ENCODE results near the gene FHIT. TPM values are rescaled to one million over a fixed set of nuclear protein-coding genes. Genes with fewer than 3 reads are reported as not detected.

FHIT gene
- total RNA-seq, 2 donors from 2014 or later = 8.7 to 12.7 TPM

GRCh38 chr3:60829058-60829457 lies 422.2 kb downstream of the FHIT start:
- DNase-seq = no peak
- no peak for ATAC-seq
- intact Hi-C loops (cut with DNase I) = no loop called here

GRCh38 chr3:60827666-60828065 lies 423.6 kb downstream of the FHIT start:
- intact Hi-C loops (cut with DNase I) = no loop called here
- ATAC-seq (no peak), DNase-seq (no peak)

DNA sequence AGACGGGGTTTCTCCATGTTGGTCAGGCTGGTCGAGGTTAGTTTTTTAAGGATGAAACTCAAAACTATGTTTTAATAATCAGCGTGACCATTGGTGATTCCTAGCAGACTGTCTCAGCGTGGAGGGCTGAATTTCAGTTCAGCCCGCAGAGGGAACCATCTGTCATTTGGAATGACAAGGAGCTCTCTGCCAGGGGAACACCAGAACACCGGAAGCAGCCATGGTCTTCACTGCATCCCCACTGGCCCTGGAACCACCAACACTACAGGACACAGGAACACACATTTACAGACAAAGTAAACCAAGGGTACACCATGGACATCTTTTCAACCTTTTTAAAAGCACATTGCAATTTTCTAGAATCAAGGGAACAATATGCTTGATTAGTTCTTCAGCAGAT lies 424.7 kb downstream of the FHIT start:
- no peak for ATAC-seq
- DNase-seq = no peak
- intact Hi-C loops (cut with DNase I) = no loop called here

DNA sequence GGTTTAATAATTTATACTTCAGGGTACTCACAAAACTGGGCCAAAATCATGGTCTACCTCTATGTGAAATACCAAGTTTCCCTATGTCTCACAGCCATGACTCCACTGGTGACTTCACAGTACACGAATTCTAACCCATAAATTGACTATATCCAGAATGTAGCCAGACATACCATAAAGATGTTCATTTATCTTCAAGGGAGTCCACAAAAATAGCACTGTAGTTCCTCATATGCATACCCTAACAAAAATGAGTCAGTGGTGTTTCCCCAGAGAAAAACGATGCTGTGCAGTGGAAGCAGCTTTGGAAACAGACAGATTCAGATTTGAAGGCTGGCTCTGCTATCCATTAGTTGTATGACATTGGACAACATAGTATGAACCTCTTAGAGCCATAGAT lies 438.8 kb downstream of the FHIT start:
- no peak for ATAC-seq
- no peak for DNase-seq
- intact Hi-C loops (cut with DNase I) = no loop called here

DNA sequence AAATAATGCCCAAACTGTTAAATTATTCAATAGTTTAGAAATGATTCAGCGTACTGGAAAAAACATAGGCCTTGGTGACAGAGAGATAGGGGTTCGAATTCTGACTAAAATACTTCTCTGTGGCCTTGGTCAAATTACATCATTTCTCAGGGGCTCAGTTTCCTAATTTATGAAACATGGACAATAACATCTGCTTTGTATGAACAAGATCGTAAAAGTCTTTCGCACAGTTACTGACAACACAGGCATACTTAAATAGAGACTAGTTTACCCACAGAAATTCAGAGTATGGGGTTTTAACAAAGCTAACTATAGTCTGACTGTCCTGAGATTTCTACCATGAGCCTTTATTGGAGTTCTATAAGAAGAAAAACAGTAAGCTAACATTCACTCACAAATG lies 440.4 kb downstream of the FHIT start:
- intact Hi-C loops (cut with DNase I) = no loop called here
- ATAC-seq (no peak), DNase-seq (no peak)

DNA sequence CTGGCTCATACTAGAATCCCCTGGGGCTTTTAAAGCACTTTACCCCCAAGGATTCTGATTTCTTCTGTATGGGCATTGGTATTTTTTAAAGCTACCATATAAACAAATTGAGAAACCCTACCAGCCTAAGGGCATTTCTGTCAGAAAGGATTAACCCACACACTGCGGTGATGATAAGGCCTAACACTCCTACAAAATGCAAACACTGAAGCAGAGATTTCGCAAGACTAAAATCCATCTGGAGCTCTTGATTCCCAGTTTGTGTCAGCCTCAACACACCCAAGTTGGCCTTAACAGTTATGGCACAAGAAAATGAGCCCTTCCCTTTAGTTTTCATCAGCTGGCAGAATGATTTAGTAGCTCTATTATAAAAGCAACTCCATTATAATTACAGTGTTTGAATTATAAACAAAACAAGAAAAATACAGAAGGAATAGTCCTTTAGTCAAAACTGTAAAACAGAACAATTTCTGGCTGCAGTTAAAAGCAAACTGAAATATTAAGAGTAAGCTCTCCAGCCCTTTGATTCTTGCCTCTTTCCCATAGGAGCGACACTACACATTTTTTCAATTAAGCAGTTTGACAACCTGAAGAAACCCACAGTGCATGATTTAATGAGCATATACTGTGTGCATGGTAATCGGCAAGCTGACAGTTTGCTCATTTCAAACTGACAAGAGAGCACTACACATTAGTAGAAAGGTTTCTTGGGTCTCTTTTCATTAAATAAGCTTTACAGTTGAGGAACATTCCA lies 441.2 kb downstream of the FHIT start:
- DNase-seq = no peak
- ATAC-seq = peak in 1 of 2 donors; percentile 82
- intact Hi-C loops (cut with DNase I) = no loop called here

DNA sequence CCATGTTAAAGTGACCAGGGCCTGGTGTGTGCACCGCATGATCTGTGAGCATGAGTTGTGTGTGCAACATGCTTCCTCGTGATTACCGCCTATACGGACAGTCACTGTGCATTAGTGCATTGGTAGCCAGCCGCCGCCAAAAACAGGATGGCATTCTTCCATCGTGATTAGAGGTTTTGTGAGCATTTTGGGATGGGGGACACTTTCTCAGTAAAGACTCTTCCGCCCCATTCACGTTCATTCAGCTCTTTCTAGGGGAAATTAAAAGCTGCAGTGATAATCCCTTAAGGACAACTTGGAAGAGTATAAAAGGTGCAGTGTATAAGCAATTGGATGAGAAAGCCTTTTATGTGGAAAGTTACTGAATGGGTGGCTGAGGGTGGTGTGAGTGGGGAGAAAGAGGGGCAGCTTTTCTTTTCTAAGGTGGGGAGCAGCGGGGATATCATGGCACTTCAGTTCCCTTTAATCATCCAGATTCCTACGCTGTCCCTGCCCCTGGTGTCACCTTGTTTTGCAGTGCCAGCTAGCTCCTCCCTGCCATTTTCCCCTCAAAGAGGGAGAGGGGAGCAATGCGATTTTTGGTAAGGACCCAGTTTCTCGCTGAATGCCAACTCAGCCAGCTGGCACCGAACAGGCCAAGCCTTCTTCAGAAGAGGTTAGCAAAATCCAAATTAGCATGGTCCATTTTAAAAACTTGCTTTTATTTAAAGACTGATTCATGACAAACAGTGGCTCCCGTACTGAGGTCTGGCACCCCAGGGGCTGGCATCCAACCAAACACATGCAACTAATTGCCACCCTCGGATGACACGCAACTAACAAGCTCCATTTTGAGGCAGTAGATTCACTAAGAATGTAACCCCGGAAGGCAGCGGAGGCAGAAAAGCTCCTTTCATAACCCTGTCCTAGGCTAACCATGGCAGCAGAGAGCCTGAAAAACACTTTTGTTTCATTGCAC lies 447.8 kb downstream of the FHIT start:
- intact Hi-C loops (cut with DNase I) = no loop called here
- DNase-seq = no peak
- no peak for ATAC-seq

GRCh38 chr3:60801307-60801706 lies 449.9 kb downstream of the FHIT start:
- no peak for DNase-seq
- ATAC-seq = no peak
- intact Hi-C loops (cut with DNase I) = no loop called here

- no peak for ATAC-seq
- intact Hi-C loops (cut with DNase I) = no loop called here
Measured at GRCh38 chr3:60798456-60798855, 452.8 kb downstream of the FHIT start.

DNA sequence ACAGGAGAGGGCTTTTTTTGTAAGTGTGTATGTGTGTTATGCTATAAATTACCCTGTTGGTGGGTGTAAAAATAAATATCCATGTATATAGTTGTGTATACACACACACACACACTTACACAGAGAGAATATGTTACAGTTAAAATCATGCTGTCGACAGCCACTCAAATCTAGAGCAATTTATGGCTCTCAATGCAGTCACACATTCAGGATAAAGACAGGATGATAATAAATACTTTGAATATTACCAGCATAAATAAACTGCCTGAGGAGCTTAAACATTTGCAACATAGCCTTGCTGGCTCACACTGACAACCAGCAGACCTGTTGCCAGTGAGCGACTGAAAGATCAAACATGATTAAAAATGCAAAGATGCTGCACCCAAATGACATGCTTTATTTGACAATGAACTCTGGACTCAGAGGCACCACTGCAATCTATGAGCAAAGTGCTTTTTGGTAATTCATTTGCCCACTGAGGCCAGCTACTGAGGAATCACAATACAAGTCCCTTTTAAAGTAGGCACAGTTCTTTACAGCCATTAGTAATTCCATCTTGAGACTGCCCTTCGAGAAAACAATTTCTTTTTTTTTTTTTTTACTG lies 458.9 kb downstream of the FHIT start:
- no peak for ATAC-seq
- intact Hi-C loops (cut with DNase I) = no loop called here
- DNase-seq = no peak

More at GRCh38 chr3:60798456-60798855, 452.8 kb downstream of the FHIT start:
- no peak for DNase-seq

DNA sequence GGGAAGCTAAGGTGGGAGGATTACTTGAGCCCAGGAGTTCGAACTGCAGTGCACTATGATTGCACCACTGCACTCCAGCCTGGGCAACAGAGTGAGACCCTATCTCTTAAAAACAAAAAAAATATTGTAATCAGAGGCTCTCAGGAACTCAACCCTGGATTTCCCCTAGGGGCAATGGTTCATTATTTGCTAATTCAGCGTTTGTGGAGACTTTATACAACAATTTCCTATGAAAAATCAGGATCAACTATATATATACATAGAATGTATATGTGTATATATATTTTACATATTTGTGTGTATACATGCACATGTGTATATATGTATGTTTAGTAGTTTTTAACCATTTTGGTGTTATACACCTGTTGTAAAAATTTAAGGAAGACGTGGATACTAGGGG lies 463.1 kb downstream of the FHIT start:
- no peak for ATAC-seq
- DNase-seq = no peak
- intact Hi-C loops (cut with DNase I) = no loop called here

GRCh38 chr3:60781935-60782334 lies 469.3 kb downstream of the FHIT start:
- ATAC-seq = no peak
- DNase-seq = no peak
- intact Hi-C loops (cut with DNase I) = no loop called here

DNA sequence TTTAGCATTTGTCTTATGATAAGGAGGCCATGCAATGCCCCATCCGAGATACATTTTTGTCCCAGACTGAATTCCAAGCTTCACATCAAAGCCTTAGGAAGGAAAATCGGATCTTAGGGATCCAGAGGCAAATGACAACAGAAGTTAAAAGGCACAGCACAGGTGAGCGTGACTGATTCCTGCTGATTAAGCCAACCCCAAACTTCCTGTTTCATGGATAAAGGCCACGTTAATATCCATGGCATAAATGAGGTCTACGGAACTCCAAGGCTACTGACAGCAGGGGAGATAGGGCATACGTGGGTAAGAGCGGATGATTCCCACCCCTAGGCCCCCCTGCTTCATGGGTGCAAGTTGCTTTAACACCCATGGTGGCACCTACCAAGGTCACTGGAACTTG lies 471.6 kb downstream of the FHIT start:
- DNase-seq (no peak), ATAC-seq (no peak)
- intact Hi-C loops (cut with DNase I) = no loop called here

DNA sequence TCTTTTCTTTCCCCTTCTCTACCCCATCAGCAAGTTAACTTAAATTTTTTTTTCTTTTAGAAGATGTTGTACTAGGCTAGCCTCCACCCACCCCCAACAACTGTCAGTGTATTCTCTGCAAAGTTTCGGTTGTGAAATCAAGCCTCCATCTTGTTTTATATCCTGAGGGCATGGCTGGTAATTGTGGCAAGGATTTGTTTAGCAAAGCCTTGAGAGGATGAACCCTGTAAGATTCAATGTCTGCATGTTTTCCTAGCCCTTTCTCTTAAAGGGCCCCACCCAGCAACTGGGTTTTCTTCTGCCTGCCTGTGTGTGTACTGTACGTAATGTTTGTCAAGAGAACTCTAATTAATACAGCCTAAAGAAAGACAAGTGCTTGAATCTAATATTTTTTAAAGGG lies 475.3 kb downstream of the FHIT start:
- no peak for DNase-seq
- no peak for ATAC-seq
- intact Hi-C loops (cut with DNase I) = no loop called here

- DNase-seq (no peak), ATAC-seq (no peak)
- intact Hi-C loops (cut with DNase I) = no loop called here
Measured at GRCh38 chr3:60774617-60775016, 476.6 kb downstream of the FHIT start.

DNA sequence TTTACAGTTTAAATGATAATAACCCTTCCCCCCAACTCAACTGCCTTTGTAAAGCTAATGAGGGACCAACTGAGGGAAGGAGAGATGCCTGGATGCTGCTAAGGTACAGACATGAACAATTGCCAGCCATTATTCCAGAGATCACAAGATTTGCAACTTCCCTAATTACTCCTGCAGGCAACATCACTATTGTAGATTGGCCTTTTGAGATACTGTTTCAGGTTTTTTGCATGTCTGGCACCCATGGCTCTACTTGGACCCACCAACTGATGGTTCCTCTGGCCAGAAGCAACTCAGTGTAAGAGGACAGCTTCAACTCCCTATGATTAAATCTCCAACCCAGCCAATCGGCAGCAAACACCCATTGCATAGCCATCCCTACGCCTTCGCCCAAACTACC lies 478.7 kb downstream of the FHIT start:
- DNase-seq (no peak), ATAC-seq (no peak)
- intact Hi-C loops (cut with DNase I) = no loop called here

- ATAC-seq = no peak
- intact Hi-C loops (cut with DNase I) = no loop called here
- no peak for DNase-seq
Measured at GRCh38 chr3:60771766-60772165, 479.5 kb downstream of the FHIT start.

DNA sequence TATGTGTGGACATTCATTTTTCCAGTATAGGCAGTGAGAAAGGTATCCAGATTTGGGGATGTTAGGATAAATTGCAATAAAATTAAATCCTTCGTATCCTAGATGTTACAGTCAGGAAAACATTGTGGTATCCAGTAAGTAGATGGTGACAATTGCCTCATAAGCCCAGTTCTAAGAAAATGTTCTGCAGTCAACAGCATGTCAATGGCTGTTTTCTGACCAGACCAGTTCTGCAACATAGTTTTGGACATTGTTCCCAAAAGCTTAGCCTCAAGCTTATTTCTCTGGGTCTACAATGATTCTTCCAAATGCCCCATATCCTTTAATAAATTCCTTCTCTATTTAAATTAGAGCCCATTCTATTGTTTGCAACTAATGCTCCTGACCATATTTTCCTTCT lies 480.7 kb downstream of the FHIT start:
- ATAC-seq = no peak
- no peak for DNase-seq
- intact Hi-C loops (cut with DNase I) = no loop called here

GRCh38 chr3:60767536-60767935 lies 483.7 kb downstream of the FHIT start:
- DNase-seq = no peak
- intact Hi-C loops (cut with DNase I) = no loop called here
- no peak for ATAC-seq

DNA sequence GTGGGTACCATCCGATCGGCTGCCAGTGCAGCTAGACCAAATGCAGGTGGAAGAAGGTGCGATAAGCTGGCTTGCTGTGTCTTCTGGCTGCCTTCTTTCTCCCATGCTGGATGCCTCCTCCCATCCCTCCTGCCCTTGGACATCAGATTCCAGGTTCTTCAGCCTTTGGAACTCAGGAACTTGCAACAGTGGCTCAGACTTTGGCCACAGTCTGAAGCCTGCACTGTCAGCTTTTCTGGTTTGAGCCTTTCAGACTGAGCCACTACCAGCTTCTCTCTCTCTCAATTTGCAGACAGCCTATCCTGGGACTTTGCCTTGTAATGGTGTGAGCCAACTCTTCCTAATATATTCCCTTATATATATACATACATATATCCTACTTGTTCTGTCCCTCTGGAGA lies 485.5 kb downstream of the FHIT start:
- ATAC-seq = no peak
- intact Hi-C loops (cut with DNase I) = no loop called here
- no peak for DNase-seq

All from left cardiac atrium (tissue), 4 donors.